NCI-H82 (cell line): ENCODE results near the gene TYW5.

ENCODE experiments used
- DNase-seq: peaks from one replicate; lab custom pipeline; 2025; lab: John Stamatoyannopoulos, UW

Gene TYW5

GRCh38 chr2:199955339-199956061 is at the start of gene TYW5, which contains the start of gene MAIP1:
Gene TYW5 (minus strand): TSS chr2:199955491. CDS start chr2:199955470, 21 bp downstream.
Gene MAIP1 (plus strand): TSS chr2:199955582. CDS start chr2:199955799, 217 bp downstream.
- peak; percentile 94 for DNase-seq

- no peak for DNase-seq
Measured at GRCh38 chr2:200003444-200003843, 48.2 kb upstream of the TYW5 start.

- no peak for DNase-seq
Measured at GRCh38 chr2:200000444-200001163, 45.3 kb upstream of the TYW5 start.

GRCh38 chr2:199999166-199999565 is 43.9 kb upstream of the TYW5 start:
- DNase-seq = no peak

GRCh38 chr2:199997296-199997695 is 42.0 kb upstream of the TYW5 start:
- DNase-seq = no peak

GRCh38 chr2:199994896-199995295 is 39.6 kb upstream of the TYW5 start:
- no peak for DNase-seq

GRCh38 chr2:199994371-199994770 is 39.1 kb upstream of the TYW5 start:
- DNase-seq = no peak

GRCh38 chr2:199992296-199992695 is 37.0 kb upstream of the TYW5 start:
- DNase-seq = no peak

- DNase-seq = no peak
Measured at GRCh38 chr2:199991691-199992090, 36.4 kb upstream of the TYW5 start.

GRCh38 chr2:199989822-199990221 is 34.5 kb upstream of the TYW5 start:
- no peak for DNase-seq

GRCh38 chr2:199988151-199988550 is 32.9 kb upstream of the TYW5 start:
- DNase-seq = peak; percentile 9

GRCh38 chr2:199987586-199987985 is 32.3 kb upstream of the TYW5 start:
- no peak for DNase-seq

GRCh38 chr2:199985625-199986207 is 30.4 kb upstream of the TYW5 start:
- peak; percentile 94 for DNase-seq

- no peak for DNase-seq
Measured at GRCh38 chr2:199984755-199985154, 29.5 kb upstream of the TYW5 start.

- DNase-seq = no peak
Measured at GRCh38 chr2:199984159-199984558, 28.9 kb upstream of the TYW5 start.

- DNase-seq = no peak
Measured at GRCh38 chr2:199983534-199983933, 28.2 kb upstream of the TYW5 start.

- no peak for DNase-seq
Measured at GRCh38 chr2:199982126-199982843, 27.0 kb upstream of the TYW5 start.

- DNase-seq = peak; percentile 91
Measured at GRCh38 chr2:199979832-199980628, 24.7 kb upstream of the TYW5 start.

- DNase-seq = no peak
Measured at GRCh38 chr2:199979398-199979797, 24.1 kb upstream of the TYW5 start.

- no peak for DNase-seq
Measured at GRCh38 chr2:199977984-199978415, 22.7 kb upstream of the TYW5 start.

- peak; percentile 47 for DNase-seq
Measured at GRCh38 chr2:199975273-199975895, 20.1 kb upstream of the TYW5 start.
